8988T (cell line): ENCODE data around the gene CDK11B.
A peak's percentile ranks its signal among the peaks of the same experiment; 100 is the strongest.
"Not testable (repeated sequence)": the region's sequence is repeated elsewhere in the genome, so short reads cannot be mapped to it uniquely, and the experiment has no call there.

Source experiments
- DNase-seq: peaks from one replicate; pipeline ENCODE4 v3.0.0; 2011

CDK11B gene

DNA sequence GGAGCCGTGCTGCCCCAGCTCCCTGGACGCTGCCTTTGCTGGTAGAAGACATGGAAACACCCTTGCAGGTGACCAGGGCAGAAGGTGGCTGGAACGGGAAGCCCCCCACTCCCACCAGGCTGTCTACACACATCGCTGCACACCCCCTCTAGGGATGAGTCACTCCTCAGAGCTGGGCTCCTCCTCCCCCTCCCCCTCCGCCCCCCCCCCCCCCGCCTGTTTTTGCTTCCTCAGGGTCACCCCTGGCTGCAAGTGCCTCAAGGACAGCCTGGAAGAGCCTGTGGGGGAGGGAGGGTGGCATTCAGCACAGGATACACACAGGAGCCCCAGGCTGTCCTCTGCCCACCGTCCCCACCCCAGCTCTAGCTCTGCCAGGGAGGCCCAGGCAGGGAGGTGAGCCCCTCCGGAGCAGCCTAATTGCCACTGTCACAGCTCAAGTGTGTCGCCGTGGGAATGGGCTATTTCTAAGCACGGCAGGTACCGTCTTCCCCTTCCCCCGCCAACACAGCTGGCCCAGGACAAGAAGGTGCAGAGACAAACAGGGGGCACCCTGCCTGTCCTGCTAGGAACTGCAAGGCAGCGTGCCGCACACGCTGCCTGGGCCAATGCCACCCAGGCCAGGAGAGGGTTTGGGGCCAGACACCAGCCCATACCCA lies 61.4 kb downstream of the CDK11B start:
- peak; percentile 97 for DNase-seq

DNA sequence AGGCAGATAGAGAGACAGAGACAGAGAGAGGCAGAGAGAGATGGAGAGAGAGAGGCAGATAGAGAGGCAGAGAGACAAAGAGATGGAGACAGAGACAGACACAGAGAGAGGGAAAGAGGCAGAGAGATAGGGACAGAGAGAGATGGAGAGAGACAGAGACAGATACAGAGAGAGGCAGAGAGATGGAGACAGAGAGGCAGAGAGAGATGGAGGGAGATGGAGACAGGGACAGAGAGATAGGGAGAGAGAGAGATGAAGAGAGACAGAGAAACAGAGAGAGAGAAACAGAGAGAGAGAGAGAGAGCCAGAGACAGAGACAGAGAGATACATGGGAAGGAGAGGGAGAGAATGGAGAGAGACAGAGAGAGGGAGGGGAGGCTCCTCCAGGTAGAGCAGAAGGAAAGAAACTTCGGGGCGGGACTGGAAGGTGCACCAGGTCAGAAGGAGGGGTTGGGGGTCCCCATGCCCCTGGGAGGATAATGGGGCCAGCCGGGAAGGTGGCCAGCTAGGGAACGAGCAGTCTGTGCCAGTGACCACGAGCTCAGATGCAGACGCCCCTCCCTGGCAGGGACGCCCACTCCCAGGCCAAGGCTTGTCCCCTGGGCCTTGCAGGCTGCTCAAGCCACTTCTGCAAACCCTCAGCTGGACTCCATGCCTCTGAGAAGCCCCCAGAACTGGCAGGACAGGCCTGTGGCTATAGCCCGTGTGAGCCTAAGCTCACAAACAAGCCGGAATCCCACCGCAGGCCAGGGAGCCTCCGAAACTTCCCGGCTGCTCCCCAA lies 62.1 kb downstream of the CDK11B start:
- DNase-seq: no peak

DNA sequence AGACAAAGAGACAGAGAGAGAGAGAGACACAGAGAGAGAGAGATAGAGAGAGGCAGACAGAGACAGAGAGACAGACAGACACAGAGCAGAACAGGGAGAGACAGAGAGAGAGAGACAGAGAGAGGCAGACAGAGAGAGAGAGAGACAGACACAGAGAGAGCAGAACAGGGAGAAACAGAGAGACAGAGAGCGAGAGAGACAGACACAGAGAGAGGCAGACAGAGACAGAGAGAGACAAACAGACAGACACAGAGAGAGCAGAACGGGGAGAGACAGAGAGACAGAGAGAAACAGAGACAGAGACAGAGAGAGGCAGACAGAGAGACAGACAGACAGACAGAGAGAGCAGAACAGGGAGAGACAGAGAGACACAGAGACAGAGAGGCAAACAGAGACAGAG lies 63.5 kb downstream of the CDK11B start:
- not testable (repeated sequence) for DNase-seq

DNA sequence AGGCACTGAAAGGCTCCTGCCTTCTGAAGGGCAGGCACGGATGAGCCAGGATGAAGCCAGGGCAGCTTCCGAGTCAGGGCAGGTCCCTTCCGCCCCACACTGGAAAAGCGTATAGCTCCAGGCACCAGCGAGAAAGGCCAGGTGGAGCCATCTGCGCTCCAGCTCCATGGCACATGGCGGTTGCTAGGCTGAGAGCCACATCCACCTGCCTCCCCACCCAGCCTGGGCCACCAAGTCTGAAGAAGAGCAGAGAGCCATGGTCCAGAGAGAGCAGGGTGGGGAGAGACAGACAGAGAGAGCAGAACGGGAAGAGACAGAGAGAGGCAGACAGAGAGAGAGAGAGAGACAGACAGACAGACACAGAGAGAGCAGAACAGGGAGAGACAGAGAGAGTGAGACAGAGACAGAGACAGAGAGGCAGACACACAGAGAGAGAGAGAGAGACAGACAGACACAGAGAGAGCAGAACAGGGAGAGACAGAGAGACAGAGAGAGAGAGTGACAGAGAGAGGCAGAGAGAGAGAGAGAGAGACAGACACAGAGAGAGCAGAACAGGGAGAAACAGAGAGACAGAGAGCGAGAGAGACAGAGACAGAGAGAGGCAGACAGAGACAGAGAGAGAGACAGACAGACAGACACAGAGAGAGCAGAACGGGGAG lies 64.1 kb downstream of the CDK11B start:
- no peak for DNase-seq

DNA sequence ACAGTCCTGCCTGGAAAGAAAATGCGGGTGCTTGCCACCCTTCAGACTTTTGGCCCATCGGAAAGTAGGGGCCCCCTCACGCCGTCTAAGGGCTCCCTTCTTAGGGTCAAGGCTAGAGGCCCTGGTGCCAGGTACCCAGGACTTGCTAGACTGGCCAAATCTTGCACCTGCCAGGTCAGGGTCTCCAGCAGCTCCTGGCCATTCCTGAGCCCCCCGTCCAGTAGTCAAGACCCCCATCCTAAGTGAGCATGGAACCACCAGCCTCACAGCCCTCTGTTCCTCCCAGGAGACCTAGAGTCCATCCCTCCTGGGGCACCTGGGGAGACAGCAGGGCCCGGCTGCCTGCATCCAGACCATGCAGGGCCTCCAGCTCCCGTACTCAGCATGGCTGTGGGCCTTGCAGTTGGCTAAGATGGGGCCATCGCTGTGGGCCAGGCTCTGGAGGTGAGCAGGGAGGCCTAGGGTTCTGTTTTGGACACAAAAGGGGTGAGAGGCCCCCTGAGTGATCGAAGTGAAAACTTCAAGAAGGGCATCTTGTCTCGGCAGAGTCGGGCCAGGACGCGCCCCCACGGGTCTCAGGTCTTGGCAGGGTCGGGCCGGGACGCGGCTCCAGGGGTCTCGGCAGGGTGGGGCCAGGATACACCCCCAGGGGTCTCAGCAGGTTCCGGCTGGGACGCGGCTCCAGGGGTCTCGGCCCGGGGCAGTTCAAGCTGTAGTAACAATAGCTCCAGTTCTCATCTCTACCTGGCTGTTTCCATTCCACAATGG lies 64.8 kb downstream of the CDK11B start:
- DNase-seq: no peak

DNA sequence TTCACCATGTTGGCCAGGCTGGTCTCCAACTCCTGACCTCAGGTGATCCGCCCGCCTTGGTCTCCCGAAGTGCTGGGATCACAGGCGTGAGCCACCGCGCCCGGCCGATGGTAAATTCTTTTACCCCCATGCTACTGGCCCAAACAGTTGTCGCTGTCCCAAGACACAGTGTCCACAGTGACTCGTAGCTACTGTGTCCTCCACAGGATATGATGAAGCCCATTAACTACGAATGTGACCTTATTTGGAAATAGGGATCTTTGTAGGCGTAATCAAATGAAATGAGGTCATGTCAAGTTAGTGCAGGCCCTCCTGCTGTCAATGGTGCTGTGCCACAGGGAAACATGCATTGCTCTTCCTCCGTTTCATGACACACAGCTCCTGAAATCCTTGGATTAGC lies 67.4 kb downstream of the CDK11B start:
- no peak for DNase-seq
